ENCODE measurements around the gene NRDC.
"Not testable (repeated sequence)": the region's sequence is repeated elsewhere in the genome, so short reads cannot be mapped to it uniquely, and the experiment has no call there.

The NRDC gene

GRCh38 chr1:51894748-51895147 lies 16.2 kb upstream of the NRDC start:
- not testable (repeated sequence) for ATAC-seq

GRCh38 chr1:51878308-51878615 lies 265 bp downstream of the NRDC start:
- no peak for ATAC-seq

GRCh38 chr1:51877434-51878307 lies 856 bp downstream of the NRDC start:
- no peak for ATAC-seq

GRCh38 chr1:51875836-51876235 lies 2.7 kb downstream of the NRDC start:
- ATAC-seq: no peak

- no peak for ATAC-seq
Observed at GRCh38 chr1:51875291-51875772, 3.2 kb downstream of the NRDC start.

GRCh38 chr1:51873270-51873669 lies 5.3 kb downstream of the NRDC start:
- ATAC-seq: not testable (repeated sequence)

- ATAC-seq: peak; percentile 56 to 76
Observed at GRCh38 chr1:51871351-51871975, 7.1 kb downstream of the NRDC start.

GRCh38 chr1:51870603-51871350 lies 7.8 kb downstream of the NRDC start:
- ATAC-seq: no peak

GRCh38 chr1:51867479-51868232 lies 10.9 kb downstream of the NRDC start:
- peak in 1 of 2 donors; percentile 22 for ATAC-seq

GRCh38 chr1:51863384-51863783 lies 15.1 kb downstream of the NRDC start:
- no peak for ATAC-seq

- peak in 1 of 2 donors; percentile 13 for ATAC-seq
Observed at GRCh38 chr1:51861669-51862068, 16.9 kb downstream of the NRDC start.

- no peak for ATAC-seq
Observed at GRCh38 chr1:51859735-51860134, 18.8 kb downstream of the NRDC start.

- no peak for ATAC-seq
Observed at GRCh38 chr1:51859333-51859732, 19.2 kb downstream of the NRDC start.

GRCh38 chr1:51858892-51859291 lies 19.6 kb downstream of the NRDC start:
- ATAC-seq: no peak

GRCh38 chr1:51856745-51857144 lies 21.8 kb downstream of the NRDC start:
- ATAC-seq: no peak

- no peak for ATAC-seq
Observed at GRCh38 chr1:51855624-51856023, 22.9 kb downstream of the NRDC start.

- ATAC-seq: no peak
Observed at GRCh38 chr1:51853360-51853759, 25.2 kb downstream of the NRDC start.

GRCh38 chr1:51851882-51852396 lies 26.6 kb downstream of the NRDC start:
- ATAC-seq: no peak

GRCh38 chr1:51850420-51851223 lies 27.9 kb downstream of the NRDC start:
- ATAC-seq: no peak

- no peak for ATAC-seq
Observed at GRCh38 chr1:51847294-51847920, 31.1 kb downstream of the NRDC start.

- peak in 1 of 2 donors; percentile 48 for ATAC-seq
Observed at GRCh38 chr1:51843948-51844347, 34.6 kb downstream of the NRDC start.
